Vagina (tissue), 2 donors: ENCODE measurements around the gene SPAG8.

Source experiments
- POLR2A ChIP-seq, 2 donors: fragments of 450-650 bp; IDR thresholded peaks; one replicate each; pipeline ENCODE4 v1.6.1; 2017; ENCODE audit warnings: antibody characterized with exemption in 2 of 2, mild to moderate bottlenecking in 2 of 2, moderate library complexity in 2 of 2
- POLR2AphosphoS5 ChIP-seq, 2 donors: sonication (generic); formaldehyde crosslinking; IDR thresholded peaks; one replicate each; pipeline ENCODE4 v1.9.0; 2017; ENCODE audit warnings: antibody characterized with exemption in 2 of 2, mild to moderate bottlenecking in 2 of 2, low read depth in 1 of 2; ENCODE audit not compliant: insufficient read depth in 1 of 2
- TF ChIP-seq, protein P1 (sequence below), 3 experiments: fragments of 450-650 bp in 2 of 3; fragments of 200-600 bp in 1 of 3; sonication (generic) in 1 of 3; IDR thresholded peaks; one replicate each; pipeline ENCODE4 v1.5.1; 2017 to 2019; ENCODE audit warnings: antibody characterized with exemption in 3 of 3, mild to moderate bottlenecking in 2 of 3, moderate library complexity in 2 of 3

- no peak for TF ChIP-seq POLR2A (IDR thresholded peaks at IDR 0.05)
- TF ChIP-seq, protein P1, sequence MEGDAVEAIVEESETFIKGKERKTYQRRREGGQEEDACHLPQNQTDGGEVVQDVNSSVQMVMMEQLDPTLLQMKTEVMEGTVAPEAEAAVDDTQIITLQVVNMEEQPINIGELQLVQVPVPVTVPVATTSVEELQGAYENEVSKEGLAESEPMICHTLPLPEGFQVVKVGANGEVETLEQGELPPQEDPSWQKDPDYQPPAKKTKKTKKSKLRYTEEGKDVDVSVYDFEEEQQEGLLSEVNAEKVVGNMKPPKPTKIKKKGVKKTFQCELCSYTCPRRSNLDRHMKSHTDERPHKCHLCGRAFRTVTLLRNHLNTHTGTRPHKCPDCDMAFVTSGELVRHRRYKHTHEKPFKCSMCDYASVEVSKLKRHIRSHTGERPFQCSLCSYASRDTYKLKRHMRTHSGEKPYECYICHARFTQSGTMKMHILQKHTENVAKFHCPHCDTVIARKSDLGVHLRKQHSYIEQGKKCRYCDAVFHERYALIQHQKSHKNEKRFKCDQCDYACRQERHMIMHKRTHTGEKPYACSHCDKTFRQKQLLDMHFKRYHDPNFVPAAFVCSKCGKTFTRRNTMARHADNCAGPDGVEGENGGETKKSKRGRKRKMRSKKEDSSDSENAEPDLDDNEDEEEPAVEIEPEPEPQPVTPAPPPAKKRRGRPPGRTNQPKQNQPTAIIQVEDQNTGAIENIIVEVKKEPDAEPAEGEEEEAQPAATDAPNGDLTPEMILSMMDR (IDR thresholded peaks at IDR 0.05): no peak
- TF ChIP-seq POLR2AphosphoS5 (IDR thresholded peaks at IDR 0.05; ENCODE audit: insufficient read depth in 1 of 2, low read depth in 1 of 2): no peak
These were observed 28.6 kb downstream of the SPAG8 start for GRCh38 chr9:35783418-35783817.
